Psoas muscle (tissue), 8 donors: ENCODE results near the gene SDK2. TPM values are rescaled to one million over a fixed set of nuclear protein-coding genes. Genes with fewer than 3 reads are reported as not detected.

ENCODE experiments used
- ATAC-seq, 4 donors: fragments of 200-7000 bp; cut with Tn5 transposase; one replicate each; pipeline ENCODE4 v1.9.1; 2020; ENCODE audit warnings: moderate library complexity in 3 of 4, mild to moderate bottlenecking in 2 of 4
- DNase-seq, 2 donors: peaks; one replicate each; pipeline ENCODE4 v3.0.0-alpha.2; 2020
- H3K27ac ChIP-seq: fragments of 200-600 bp; one replicate; pipeline ENCODE4 v1.8.0; 2022
- H3K27me3 ChIP-seq, 3 donors: fragments of 200-600 bp in 1 of 3; one replicate each; pipeline versions ENCODE4 v1.6.1 to v1.8.0; 2013 to 2022; ENCODE audit warnings: low read length in 2 of 3, mild to moderate bottlenecking in 2 of 3, moderate library complexity in 1 of 3; ENCODE audit not compliant: insufficient read depth in 3 of 3
- H3K36me3 ChIP-seq, 2 donors: fragments of 200-600 bp in 1 of 2; one replicate each; pipeline versions ENCODE4 v1.6.1 to v1.8.0; 2013 to 2022; ENCODE audit warnings: low read depth in 1 of 2, mild to moderate bottlenecking in 1 of 2, moderate library complexity in 1 of 2; ENCODE audit not compliant: insufficient read depth in 1 of 2
- H3K4me1 ChIP-seq: fragments of 200-600 bp; one replicate; pipeline ENCODE4 v1.8.0; 2022
- H3K4me3 ChIP-seq: fragments of 200-600 bp; one replicate; pipeline ENCODE4 v1.8.0; 2022; ENCODE audit warnings: mild to moderate bottlenecking
- H3K9me3 ChIP-seq: fragments of 200-600 bp; one replicate; pipeline ENCODE4 v1.8.0; 2022
- WGBS, 3 donors: extraction: QIAGEN DNeasy Blood & Tissue Kit; methylation state at CpG; one replicate each; pipeline versions ENCODE4 v1.1.6 to v1.1.7; 2013; 5-methylcytosine and 5-hydroxymethylcytosine counted together
- intact Hi-C, 2 donors: fragments of 100-400 bp; cut with DNase I; formaldehyde crosslinking; loops; one replicate each; pipeline versions ENCODE4 v1.11.0 to v1.14.2; 2022
- polyA plus RNA-seq, 3 donors: library from polyadenylated mRNA; stranded (reverse); fragments of 200-250 nt; gene quantifications; one replicate each; pipeline ENCODE4 v1.2.3, GENCODE V29; 2013
- total RNA-seq, 4 donors: library from RNA; stranded (reverse); fragmentation: NEBNext Ultra II Directional in 2 of 4; extraction: Animal tissue kit (Norgen Biotek cat#: 25700) in 2 of 4; gene quantifications; one replicate each; pipeline versions ENCODE4 v1.2.1 to v1.2.4, GENCODE V29; 2021 to 2023
- TF ChIP-seq, protein P1 (sequence below): fragments of 200-600 bp; IDR thresholded peaks from one replicate; pipeline ENCODE4 v1.8.0; 2022; ENCODE audit warnings: antibody characterized with exemption
- donor health status: healthy with polysubstance abuse.
- donor health status: DM: no; HTN: no; CAD: no; lungs with moderate emphysema.
- donor health status: Bipolar disorder and iron deficiency.
- donor health status: healthy.
- donor health status: DM: yes; HTN: yes; CAD: no.
- donor health status: DM: no; HTN: no; CAD: no.
- donor health status: DM: no; HTN: no; CAD: no.
- donor health status: DM: yes; HTN: yes; CAD: no.

Gene SDK2
- total and polyA plus RNA-seq, 7 donors, result 0.04 to 2.8 (median 0.24) TPM

DNA sequence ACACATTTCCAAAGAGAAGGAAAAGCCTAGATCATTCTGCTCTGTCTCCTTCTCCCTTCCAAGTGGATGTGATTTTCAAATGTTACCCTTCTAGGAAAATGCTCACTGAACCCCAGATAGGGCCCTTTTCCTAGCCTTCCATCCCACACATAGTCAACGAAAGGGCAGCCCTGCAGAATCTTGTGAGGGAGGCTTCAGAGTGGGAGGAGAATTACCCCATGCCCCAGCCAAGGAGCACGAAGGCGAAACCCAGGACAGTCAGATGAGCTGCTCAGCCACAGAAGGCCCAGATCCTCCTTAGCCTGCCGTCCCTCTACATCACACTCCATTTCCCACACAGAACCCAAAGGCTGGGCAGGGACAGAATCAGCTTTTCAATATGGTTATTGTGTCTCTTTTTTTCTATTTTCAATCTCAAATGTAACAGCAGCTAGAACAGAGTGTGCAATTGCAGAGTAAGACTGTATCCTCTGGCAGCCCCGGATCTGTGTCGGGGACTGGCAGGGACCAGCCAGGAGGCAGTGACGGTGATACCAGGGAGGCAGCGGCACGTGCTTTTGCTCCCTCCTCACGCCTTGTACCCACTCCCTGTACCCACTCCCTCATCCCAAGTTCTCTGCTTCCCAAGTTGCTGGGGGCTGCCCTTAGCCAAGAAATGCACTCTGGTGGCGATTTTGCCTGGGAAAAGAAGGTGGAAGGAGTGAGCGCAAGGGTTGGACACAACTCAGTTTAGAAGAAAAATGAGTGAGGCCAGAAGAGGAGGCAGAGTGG, 3.7 kb upstream of the SDK2 start:
- H3K4me3 ChIP-seq, result no peak overlapping the region
- peak in 1 of 2 donors; percentile 12 for DNase-seq
- TF ChIP-seq, protein P1, sequence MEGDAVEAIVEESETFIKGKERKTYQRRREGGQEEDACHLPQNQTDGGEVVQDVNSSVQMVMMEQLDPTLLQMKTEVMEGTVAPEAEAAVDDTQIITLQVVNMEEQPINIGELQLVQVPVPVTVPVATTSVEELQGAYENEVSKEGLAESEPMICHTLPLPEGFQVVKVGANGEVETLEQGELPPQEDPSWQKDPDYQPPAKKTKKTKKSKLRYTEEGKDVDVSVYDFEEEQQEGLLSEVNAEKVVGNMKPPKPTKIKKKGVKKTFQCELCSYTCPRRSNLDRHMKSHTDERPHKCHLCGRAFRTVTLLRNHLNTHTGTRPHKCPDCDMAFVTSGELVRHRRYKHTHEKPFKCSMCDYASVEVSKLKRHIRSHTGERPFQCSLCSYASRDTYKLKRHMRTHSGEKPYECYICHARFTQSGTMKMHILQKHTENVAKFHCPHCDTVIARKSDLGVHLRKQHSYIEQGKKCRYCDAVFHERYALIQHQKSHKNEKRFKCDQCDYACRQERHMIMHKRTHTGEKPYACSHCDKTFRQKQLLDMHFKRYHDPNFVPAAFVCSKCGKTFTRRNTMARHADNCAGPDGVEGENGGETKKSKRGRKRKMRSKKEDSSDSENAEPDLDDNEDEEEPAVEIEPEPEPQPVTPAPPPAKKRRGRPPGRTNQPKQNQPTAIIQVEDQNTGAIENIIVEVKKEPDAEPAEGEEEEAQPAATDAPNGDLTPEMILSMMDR, result no peak
- no peaks in the 10 kb centered on the region for H3K36me3 ChIP-seq
- H3K9me3 ChIP-seq, result no peaks in the 10 kb centered on the region
- intact Hi-C loops, result no loop called here
- no peak for ATAC-seq
- H3K27ac ChIP-seq, result no peak overlapping the region
- H3K4me1 ChIP-seq, result no peaks in the 10 kb centered on the region
- peaks cover 0 to 37% (median 4%) of the 10 kb centered on the region in 3 donors for H3K27me3 ChIP-seq
- 89 to 93% (median 91%) methylated on average over 12 of the region's 12 CpGs for WGBS, 3 donors

- Histone ChIP-seq H3K27me3 (peaks cover 0 to 41% (median 4%) of the 10 kb centered on the region in 3 donors), H3K9me3 (no peaks in the 10 kb centered on the region), H3K4me3 (no peak overlapping the region), H3K4me1 (no peaks in the 10 kb centered on the region), H3K27ac (no peak overlapping the region), H3K36me3 (no peaks in the 10 kb centered on the region)
- 65 to 72% (median 70%) methylated on average over 12 of the region's 12 CpGs for WGBS, 3 donors
- TF ChIP-seq, protein P1, result no peak
- DNase-seq (no peak), ATAC-seq (no peak)
- intact Hi-C loops, result no loop called here
Measured at GRCh38 chr17:73647301-73647695, 3.1 kb upstream of the SDK2 start.

DNA sequence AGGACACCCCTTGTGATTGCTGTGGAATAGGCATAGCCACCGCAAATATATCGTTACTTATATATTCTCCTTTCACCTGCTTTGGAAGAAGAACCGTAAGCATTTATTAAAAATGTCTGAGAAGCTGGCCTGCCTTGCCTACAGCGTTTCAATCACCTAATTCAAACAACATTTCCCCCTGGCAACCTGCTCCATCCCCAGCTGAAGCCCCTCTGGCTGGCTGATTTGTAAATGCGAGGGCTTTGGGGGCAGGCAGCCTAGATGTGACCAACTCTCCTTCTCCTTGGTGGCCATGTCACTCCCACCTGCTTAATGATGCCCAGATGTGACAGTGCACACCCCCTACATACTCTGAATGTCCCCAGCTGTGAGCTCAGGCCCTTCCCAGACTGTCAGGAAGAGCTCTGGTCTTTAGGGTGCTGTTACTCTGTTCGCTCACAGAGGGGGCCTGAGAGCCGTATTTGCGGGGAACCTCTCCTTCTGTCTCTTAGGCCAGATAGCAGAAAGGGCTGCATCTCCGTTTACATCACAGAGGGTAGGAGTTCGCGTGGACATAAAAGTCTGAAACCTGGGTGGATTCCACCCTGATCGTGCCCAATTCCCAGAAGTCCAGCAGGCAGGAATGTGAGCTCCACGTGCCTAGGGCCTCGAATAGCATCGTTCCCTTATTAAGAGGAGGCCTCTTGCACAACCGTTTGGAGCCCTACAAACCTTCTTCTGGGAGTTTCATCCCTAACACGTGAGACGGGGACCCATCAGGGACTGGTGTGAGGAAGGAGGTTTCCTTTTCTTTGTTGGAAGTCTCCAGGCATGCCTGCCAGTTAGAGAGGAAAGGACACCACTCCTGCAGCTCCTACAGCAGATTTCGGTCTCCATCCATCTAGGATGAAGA, 2.4 kb upstream of the SDK2 start:
- WGBS, 3 donors, result 65 to 72% (median 71%) methylated on average over 19 of the region's 19 CpGs
- TF ChIP-seq, protein P1, result no peak
- no peak for ATAC-seq

DNA sequence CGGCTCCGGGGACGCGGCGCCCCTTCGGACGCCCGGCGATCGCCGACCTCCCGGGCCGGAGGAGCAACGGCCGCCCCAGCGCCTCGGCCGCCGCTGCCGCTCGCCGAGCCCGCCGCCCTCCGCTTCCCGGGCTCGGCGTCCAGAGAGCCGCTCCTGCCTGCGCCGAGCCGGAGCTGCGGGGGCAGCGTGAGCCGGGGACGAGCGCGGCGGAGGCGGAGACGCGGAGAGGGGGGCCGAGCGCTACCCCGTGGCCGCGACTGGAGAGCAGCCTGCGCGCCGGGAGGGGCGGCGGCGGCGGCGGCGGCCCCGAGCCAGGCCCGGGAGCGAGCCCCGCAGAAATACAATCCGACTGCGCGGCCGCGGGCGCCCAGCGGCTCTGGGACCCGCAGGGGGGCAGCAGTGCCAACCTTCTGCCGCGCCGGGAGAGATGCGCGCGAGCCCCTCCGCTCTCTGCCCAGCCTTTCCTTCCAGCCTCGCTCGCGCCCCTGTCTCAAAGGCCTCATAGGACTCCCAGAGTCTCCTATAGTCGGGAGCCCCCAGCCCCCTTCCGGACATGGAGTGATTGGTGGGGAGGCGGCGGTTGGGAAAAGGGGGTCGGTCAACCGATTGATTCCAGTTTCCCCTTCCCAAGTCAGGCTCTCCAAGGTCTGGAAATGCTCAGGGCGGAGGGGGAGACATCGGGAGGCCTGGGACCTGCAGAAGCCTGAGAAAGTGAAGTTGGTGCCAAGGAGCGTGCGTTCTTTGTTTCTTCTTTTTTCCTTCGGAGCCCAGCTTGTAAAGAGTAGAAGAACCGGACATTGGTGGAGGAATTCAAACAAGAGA, 1.0 kb upstream of the SDK2 start:
- 5 to 8% (median 7%) methylated on average over 47 to 90 of the region's 90 CpGs for WGBS, 3 donors
- intact Hi-C loops, result no loop called here
- H3K4me3 ChIP-seq, result peak overlapping the region; percentile 64
- DNase-seq, result peak; percentile 38 to 67
- peaks cover 0 to 45% (median 4%) of the 10 kb centered on the region in 3 donors for H3K27me3 ChIP-seq
- TF ChIP-seq, protein P1, result no peak
- ATAC-seq, result peak; percentile 68 to 87 (median 84)
- no peaks in the 10 kb centered on the region for H3K36me3 ChIP-seq
- H3K9me3 ChIP-seq, result no peaks in the 10 kb centered on the region
- H3K4me1 ChIP-seq, result no peaks in the 10 kb centered on the region
- H3K27ac ChIP-seq, result no peak overlapping the region

More for the DNA sequence above, 2.4 kb upstream of the SDK2 start:
- Histone ChIP-seq H3K9me3 (no peaks in the 10 kb centered on the region), H3K36me3 (no peaks in the 10 kb centered on the region), H3K4me1 (no peaks in the 10 kb centered on the region), H3K4me3 (no peak overlapping the region), H3K27ac (no peak overlapping the region), H3K27me3 (peaks cover 0 to 45% (median 4%) of the 10 kb centered on the region in 3 donors)
- intact Hi-C loops, result no loop called here
- no peak for DNase-seq
